Body of pancreas (tissue), 4 donors: ENCODE data around the gene TACC2. TPM values are rescaled to one million over a fixed set of nuclear protein-coding genes. Genes with fewer than 3 reads are reported as not detected.
"Not testable (repeated sequence)": the region's sequence is repeated elsewhere in the genome, so short reads cannot be mapped to it uniquely, and the experiment has no call there.

Experiments used
- ATAC-seq: fragments of 150-250 bp; one replicate; pipeline ENCODE4 v1.9.1; 2016
- DNase-seq, 4 donors: peaks; one replicate each; pipeline ENCODE4 v3.0.0-alpha.2; 2019
- H3K27ac ChIP-seq, 4 donors: fragments of 200-600 bp; sonication (generic); 1 replicate in 3 of 4; 2 replicates in 1 of 4; pipeline versions ENCODE4 v1.5.1 to v1.6.1; 2016 to 2019; ENCODE audit warnings: mild to moderate bottlenecking in 1 of 4, mixed read lengths in 1 of 4, moderate library complexity in 1 of 4
- H3K27me3 ChIP-seq, 2 donors: fragments of 200-600 bp; sonication (generic); one replicate each; pipeline ENCODE4 v1.6.0; 2016; ENCODE audit warnings: mild to moderate bottlenecking in 1 of 2
- H3K36me3 ChIP-seq, 2 donors: fragments of 200-600 bp; sonication (generic); replicated peaks in 1 of 2; 2 replicates each; pipeline ENCODE4 v1.5.1; 2016; ENCODE audit warnings: low read depth in 2 of 2; ENCODE audit not compliant: insufficient read depth in 1 of 2
- H3K4me1 ChIP-seq: fragments of 200-600 bp; sonication (generic); one replicate; pipeline ENCODE4 v1.6.0; 2016
- H3K4me3 ChIP-seq, 2 donors: fragments of 200-600 bp; sonication (generic); 1 replicate in 1 of 2; 2 replicates in 1 of 2; pipeline ENCODE4 v1.5.1; 2016 to 2019
- H3K9me3 ChIP-seq, 3 donors: fragments of 200-600 bp; sonication (generic); 1 replicate in 2 of 3; 2 replicates in 1 of 3; pipeline ENCODE4 v1.5.1; 2016
- CTCF ChIP-seq, 7 experiments: fragments of 450-650 bp in 4 of 7; fragments of 200-600 bp in 3 of 7; sonication (generic) in 3 of 7; IDR thresholded peaks; one replicate each; pipeline ENCODE4 v1.5.1; 2016 to 2019; ENCODE audit warnings: antibody characterized with exemption in 7 of 7
- POLR2A ChIP-seq, 3 donors: fragments of 450-650 bp; IDR thresholded peaks; one replicate each; pipeline ENCODE4 v1.6.1; 2016; ENCODE audit warnings: antibody characterized with exemption in 3 of 3, mild to moderate bottlenecking in 2 of 3
- WGBS, 2 donors: methylation state at CpG; one replicate each; pipeline ENCODE4 v1.1.5; 2017; 5-methylcytosine and 5-hydroxymethylcytosine counted together
- intact Hi-C: fragments of 100-400 bp; cut with DNase I; formaldehyde crosslinking; loops from one replicate; pipeline ENCODE4 v1.15.1; 2023
- total RNA-seq, 2 donors: library from RNA; depleted of rRNA; stranded (reverse); fragments of >200 nt; gene quantifications; one replicate each; pipeline ENCODE4 v1.1.0, GENCODE V29; 2016

The TACC2 gene
- total RNA-seq, 2 donors from 2014 or later, result 29.0 to 38.7 TPM

- intact Hi-C loops, result no loop called here
- peak; percentile 45 for ATAC-seq
- Histone ChIP-seq H3K36me3 (no peaks in the 10 kb centered on the region), H3K27ac (peak overlapping the region in 2 of 4 donors; percentile 45 to 60), H3K9me3 (no peaks in the 10 kb centered on the region), H3K4me3 (no peak overlapping the region), H3K4me1 (peaks cover 36% of the 10 kb centered on the region), H3K27me3 (no peaks in the 10 kb centered on the region)
- DNase-seq, result peak; percentile 45 to 69 (median 56)
- 14 to 25% methylated on average over 9 of the region's 9 CpGs for WGBS, 2 donors
- TF ChIP-seq CTCF (IDR thresholded peaks at IDR 0.05), result no peak
- TF ChIP-seq POLR2A (IDR thresholded peaks at IDR 0.05), result no peak
Measured at GRCh38 chr10:122021379-122021778, 32.4 kb downstream of the TACC2 start.

GRCh38 chr10:122021828-122022227 lies 32.9 kb downstream of the TACC2 start:
- peak overlapping the region in 1 of 4 donors; percentile 60 for H3K27ac ChIP-seq
- H3K4me3 ChIP-seq, result no peak overlapping the region
- H3K4me1 ChIP-seq, result peaks cover 36% of the 10 kb centered on the region
- intact Hi-C loops, result no loop called here
- no peak for TF ChIP-seq POLR2A (IDR thresholded peaks at IDR 0.05)
- TF ChIP-seq CTCF (IDR thresholded peaks at IDR 0.05), result no peak
- H3K9me3 ChIP-seq, result no peaks in the 10 kb centered on the region
- no peaks in the 10 kb centered on the region for H3K36me3 ChIP-seq
- no peak for ATAC-seq
- no peaks in the 10 kb centered on the region for H3K27me3 ChIP-seq
- peak in 2 of 4 donors; percentile 13 to 14 for DNase-seq
- WGBS, 2 donors, result 63 to 70% methylated on average over 11 of the region's 11 CpGs

- intact Hi-C loops, result no loop called here
- Histone ChIP-seq H3K9me3 (no peaks in the 10 kb centered on the region), H3K4me1 (peaks cover 36% of the 10 kb centered on the region), H3K36me3 (no peaks in the 10 kb centered on the region), H3K4me3 (no peak overlapping the region), H3K27me3 (no peaks in the 10 kb centered on the region), H3K27ac (no peak overlapping the region)
- DNase-seq, result no peak
- 81 to 98% methylated on average over 4 of the region's 4 CpGs for WGBS, 2 donors
- no peak for ATAC-seq
- no peak for TF ChIP-seq CTCF (IDR thresholded peaks at IDR 0.05)
- TF ChIP-seq POLR2A (IDR thresholded peaks at IDR 0.05), result no peak
Measured at GRCh38 chr10:122022276-122022675, 33.3 kb downstream of the TACC2 start.

DNA sequence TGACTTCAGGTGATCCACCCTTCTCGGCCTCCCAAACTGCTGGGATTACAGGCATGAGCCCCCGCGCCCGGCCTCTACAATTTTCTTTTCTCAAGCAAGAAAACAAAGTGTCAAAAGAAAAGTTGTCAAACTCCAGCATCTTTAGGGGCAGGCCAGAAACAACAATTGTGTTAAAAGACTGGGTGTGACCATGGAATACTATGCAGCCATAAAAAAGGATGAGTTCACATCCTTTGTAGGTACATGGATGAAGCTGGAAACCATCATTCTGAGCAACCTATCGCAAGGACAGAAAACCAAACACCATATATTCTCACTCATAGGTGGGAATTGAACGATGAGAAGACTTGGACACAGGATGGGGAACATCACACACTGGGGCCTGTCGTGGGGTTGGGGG lies 34.3 kb downstream of the TACC2 start:
- H3K27me3 ChIP-seq, ATAC-seq, H3K36me3 ChIP-seq, DNase-seq, intact Hi-C loops, H3K9me3 ChIP-seq, H3K4me3 ChIP-seq, H3K27ac ChIP-seq: not testable (repeated sequence)
- H3K4me1 ChIP-seq, result peaks cover 34% of the 10 kb centered on the region
- 89 to 95% methylated on average over 7 of the region's 7 CpGs for WGBS, 2 donors

- H3K27ac ChIP-seq, result no peak overlapping the region
- 87 to 89% methylated on average over 8 of the region's 8 CpGs for WGBS, 2 donors
- H3K9me3 ChIP-seq, result no peaks in the 10 kb centered on the region
- no peak for ATAC-seq
- H3K4me3 ChIP-seq, result no peak overlapping the region
- DNase-seq, result no peak
- intact Hi-C loops, result no loop called here
- no peaks in the 10 kb centered on the region for H3K36me3 ChIP-seq
- no peak for TF ChIP-seq POLR2A (IDR thresholded peaks at IDR 0.05)
- TF ChIP-seq CTCF (IDR thresholded peaks at IDR 0.05), result no peak
- H3K27me3 ChIP-seq, result no peaks in the 10 kb centered on the region
- no peaks in the 10 kb centered on the region for H3K4me1 ChIP-seq
Measured at GRCh38 chr10:122029499-122030199, 40.7 kb downstream of the TACC2 start.
